Measurements from ENCODE around the gene NAV2.

Gene NAV2

DNA sequence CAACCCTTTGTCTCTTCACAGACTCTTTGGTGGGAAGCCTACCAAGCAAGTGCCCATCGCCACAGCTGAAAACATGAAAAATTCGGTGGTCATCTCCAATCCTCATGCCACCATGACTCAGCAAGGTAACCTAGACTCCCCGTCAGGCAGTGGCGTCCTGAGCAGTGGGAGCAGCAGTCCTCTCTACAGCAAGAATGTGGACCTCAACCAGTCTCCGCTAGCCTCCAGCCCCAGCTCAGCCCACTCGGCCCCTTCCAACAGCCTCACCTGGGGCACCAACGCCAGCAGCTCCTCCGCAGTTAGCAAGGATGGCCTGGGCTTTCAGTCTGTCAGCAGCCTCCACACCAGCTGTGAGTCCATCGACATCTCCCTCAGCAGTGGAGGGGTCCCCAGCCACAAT, 336.1 kb downstream of the NAV2 start:
- no peak for DNase-seq

DNA sequence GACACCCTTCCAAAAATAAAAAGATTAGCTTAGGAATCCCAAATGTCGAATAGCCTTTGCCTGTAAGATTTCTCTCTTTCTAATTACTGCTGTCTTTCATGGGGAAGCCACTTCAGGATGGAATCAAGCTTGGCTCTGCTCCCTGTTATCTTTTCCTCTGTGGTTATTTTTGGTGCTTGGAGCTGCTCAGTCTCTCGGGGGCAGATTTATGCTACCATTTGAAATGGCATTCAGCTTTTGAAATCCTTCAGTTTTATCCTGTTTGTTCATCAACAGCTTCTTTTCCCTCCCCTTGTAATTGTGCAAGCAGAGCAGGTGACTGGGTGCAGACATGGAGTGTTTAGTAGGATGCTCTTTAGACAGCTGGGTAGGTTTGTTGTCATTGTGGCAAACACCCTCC, 336.6 kb downstream of the NAV2 start:
- DNase-seq, result no peak

DNA sequence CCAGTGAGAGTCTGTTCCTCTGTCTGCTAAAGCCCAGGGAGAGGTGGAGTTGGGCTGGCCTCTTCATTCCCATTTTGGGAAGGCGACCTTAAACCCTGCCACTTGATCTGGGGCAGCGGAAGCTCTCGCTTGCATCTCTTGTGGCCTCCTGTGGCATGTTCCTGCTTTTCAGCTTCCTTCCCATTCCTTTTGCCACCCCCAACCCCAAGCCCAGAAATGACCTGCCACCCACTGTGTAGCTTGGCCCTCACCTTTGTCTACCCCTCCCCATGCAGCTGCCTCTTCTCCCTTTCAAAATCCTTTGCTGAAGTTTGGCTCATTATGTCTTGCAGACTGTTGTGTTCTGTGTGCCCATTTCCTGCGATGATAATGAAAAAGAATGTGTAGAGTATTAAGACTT, 337.4 kb downstream of the NAV2 start:
- DNase-seq, result no peak

DNA sequence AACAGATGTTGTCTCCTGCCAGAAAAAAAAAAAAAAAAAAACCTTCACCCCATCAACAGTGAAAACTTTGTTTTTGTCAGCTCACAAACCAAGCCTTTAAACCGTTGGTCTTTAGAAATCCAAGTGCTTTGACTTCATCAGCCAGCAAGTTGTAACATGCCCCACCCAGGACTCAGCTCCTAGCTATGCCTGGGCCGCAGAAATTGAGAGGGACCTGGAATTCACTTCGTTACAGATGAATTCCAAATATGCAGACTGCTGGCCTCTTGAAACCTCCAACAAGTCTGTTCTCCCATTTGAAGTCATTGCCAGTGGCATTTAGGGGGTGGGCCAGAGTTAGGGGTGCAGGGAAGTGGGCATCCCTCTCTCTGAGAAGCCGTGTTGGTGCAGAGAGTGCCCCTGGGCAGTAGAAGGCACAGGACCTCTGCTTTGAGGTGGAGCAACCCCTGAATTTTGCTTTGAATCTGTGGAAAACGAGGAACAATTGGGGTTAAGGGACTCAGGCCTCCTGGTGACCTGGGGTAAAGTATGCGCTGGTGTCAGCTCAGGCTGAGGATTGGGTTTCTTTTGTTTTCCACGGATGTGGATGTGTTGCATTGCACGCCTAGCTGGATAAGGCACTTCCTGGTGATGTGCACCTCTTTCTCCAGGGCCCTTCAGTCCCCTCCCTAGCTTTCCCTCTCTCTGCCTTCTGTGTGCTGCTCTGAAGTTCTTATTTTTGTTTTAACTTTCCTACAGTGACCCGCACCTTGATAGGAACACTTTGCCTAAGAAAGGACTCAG, 338.1 kb downstream of the NAV2 start:
- DNase-seq, result no peak

DNA sequence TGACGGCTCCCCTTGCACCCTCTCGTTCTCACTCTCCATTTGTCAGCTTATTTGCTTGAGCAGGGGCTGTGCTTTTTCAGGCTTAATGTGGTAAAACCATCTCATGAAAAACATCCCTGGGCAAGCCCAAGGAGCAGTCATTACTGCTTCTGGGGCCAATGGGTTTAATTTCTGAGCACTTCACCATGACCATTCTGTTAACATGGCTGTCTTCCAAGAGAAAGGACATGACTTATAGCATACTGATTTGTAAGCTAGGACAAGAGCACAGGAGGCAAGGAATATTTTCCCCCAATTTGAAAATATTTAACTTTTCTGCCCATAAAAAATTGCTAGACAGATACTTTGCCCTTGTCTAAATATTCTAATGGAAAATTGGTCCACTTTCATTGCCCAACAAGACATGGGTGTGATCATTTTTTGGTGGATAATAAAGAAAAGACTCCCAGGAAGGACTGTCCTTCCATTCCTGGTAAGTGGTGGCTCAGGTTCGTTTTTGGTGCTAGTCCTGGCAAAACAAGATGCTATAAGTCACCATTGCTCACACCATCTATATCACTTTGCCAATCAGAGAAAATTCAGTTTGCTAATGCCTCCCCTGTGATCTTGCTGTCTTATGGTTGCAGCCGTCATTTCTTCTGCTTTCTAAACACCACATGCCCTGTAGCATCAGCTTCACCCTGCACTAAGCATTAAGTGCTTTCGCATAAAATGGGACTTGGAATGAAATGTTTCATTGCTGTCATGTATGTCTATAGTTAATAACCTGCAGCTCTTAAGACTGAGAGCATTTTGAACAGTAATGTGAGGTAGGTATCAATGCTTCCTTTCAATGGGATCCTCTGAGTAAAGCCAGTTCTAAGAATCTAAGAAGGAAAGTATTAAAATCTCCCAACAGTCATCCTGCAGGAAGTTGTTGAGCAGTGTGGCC, 339.1 kb downstream of the NAV2 start:
- DNase-seq, result no peak

DNA sequence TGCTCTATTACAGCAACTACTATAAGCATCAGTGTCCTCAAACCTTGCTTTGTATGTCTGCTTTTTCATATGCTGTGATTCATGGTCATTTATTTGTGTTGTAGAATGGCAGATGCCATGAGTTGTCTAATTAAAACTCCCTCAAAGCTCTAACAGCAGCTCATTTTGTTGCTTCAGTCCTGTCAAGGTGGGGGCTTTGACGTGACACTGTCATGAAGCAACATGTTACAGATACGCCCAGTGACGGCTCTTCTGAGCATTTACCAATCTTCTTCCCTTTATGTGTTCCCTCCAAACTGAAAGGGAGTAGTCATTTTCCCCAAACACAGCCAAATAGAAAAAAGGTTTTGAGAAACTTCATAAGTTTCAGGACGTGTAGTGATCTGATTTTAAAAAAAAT, 340.9 kb downstream of the NAV2 start:
- no peak for DNase-seq

DNA sequence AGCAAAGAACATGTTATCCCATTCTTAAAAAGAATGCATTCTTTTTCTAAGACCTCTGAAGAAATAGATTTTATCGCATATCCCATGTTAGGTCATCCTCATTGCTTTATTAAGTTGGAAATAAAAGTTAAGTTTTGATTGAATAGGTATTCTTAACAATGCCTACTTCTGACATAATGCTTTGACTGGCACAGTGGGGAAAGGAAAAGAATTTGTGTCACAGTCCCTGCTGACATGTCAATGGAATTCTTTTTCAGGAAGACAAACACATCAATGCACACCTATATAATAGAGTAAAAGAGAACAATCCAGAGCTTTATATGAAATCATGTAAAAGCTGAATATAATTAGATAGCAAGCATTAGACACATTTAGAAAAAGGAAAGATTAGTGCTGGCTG, 341.9 kb downstream of the NAV2 start:
- no peak for DNase-seq

DNA sequence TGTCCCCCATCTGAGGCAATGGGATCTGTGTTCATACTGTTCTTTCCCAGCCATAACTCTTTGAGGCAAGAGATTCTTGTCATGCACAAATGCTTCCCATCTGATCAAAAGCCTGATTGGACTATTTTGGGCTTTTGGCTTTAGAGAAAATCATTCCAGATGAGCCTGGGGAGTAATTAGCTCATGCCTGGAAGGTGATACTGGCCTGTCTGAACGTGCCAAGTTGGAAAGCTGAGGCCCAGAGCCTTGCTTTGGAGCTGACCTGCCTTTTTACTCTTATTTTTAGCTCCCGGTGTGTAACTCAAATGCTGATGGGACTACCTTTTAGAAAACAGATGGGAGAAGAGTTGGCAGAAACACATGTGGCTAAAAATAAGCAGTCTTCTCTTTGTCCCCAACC, 342.7 kb downstream of the NAV2 start:
- DNase-seq, result no peak

DNA sequence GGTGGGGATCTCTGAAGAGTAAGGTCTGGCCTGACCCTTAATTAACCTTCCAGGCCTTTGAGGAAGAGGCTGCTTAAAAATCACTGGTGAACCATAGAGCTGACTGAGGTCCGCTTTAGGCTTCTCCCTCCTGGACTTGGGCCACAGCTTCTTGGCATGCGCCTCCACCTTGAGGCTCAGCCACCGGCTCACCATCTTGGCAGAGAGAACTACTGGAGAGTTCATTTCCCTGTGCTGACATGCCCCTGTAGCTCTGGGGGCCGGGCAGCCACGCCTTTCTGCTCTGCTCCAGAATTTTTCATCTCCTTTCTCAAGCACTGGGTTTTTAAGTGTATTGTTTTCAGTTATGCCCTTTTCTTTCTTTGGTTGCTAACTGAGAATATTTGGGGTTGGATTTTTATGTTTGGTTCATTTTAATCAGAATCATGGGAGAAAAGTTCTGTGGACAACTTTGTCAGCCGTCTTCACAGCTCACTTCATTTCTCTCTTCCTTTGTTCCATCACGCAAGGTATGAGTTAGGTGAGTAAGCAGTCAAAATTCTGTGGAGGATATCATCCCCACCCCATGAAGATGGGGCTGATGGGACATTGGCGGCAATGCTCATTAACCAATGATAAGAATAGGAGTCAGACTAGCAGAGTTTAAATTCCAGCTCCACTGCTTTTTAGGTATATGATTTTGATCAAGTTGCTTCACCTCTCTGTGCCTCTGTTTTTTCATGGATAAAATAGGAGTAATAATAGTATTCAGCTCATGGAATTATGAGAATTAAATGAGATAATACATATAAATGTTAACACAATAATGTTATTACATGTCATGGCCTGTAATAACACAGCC, 343.7 kb downstream of the NAV2 start:
- no peak for DNase-seq

DNA sequence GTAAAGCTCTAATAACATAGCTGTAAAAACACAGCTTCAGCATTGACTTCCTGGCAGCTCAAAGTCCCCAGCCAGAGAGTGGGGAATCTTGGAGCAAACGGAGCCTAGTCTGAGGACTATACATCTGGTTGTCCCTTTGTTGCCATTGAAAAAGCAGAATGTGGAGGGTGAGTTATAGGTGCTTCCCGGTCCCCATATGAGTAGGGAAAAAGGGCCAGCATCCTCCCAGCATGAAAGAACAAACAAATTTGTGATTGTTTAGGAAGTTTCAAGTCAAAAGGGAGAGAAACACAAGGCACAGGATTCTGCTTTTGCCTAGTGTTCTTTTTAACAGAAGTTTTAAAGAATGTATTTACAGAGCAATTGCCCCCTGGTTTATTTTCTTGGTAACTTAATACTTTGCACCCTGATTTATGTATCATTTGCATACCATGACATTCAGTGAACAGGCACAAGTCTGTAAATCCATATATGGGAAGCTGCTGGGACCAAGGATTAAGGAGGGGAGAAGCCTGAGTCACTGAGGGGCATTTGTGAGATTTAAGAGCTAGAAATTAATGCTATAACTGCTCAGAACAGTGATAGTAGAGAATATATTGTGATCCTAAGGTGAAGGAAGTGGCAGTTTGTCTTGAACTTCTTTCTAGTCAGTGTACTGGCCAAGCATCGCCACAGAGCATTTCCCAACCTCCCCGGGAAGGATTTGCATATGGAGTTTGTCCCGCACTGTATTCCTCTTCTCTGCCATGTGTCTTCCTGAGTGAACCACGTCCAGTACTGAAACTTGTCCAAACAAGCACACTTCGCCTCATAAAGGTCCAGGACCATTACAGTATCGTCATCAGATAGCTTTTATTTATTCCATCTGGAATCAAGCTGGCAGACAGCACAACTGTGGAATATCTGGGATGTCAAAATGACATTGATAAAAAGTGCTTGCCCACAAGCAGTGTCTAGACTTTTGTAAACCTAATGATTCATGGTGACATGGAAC, 344.6 kb downstream of the NAV2 start:
- DNase-seq, result no peak

DNA sequence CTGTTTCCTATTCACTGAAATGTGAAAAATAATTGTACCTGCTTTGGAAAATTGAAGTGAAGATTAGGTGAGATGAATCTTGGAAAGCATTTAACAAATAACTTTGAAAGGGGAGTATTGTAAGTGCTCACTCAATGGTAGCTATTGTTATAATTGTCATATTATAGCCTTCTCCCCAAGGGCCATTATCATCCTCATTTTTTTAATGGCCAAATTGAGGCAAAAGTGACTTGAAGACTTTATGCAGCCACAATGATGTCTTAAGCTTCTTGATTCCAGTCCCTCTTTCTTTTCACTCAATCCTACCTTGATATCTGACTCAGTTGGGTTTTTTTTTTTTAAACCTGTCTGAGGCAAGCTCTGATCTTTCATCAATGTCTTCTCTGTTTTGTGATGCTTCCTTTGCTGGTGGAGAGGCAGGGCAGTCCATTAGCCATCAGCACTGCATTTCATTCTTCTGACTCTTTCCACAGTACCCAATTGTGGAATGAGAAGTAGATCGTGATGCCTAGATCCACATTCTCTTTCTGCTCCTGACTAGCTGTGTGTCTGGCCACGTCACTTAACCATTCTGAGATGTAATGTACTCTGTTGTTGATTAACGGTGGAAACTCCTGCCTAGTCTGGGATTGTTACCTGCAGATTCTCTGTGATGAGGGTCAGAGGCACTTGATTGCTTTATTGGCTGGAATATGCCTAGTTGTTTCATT, 346.3 kb downstream of the NAV2 start:
- DNase-seq, result no peak

DNA sequence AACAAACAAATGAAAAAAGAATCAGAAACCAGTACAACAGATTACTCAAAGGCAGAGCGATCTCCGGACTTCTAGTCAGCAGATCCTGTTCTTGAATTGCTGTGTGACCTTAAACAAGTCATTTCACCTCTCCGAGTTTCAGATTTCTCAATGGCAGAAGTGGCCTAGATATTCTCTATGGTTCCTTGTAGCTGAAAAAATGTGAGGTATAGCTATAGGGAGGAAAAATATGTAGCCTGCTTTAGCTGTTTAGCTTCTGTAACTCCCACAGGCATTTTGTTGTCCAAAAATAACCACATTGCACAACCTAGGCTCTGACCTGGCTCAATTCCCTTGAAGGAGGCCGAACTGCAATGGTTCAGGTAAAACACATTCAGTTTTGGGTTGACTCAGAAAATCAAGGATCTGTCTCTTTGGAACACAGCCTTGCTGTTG, 347.0 kb downstream of the NAV2 start:
- no peak for DNase-seq

DNA sequence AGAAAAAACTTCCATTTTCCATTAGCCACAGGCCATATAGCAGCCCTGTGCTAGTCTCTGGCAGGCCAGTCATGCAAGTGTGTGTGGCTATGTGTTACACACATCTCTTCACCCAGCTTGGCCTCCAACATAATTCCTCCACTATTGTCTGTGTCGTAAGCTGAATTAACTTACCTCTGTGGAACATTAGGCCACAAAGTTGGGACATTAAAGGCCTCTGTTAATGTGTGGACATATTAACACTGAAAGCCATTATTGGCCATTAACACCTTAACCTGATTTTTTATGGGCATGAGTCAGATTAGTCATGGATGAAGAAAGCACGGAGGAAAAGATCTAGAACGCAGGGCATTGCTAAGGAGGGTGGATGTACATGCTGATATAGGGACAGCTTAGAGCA, 347.5 kb downstream of the NAV2 start:
- no peak for DNase-seq

DNA sequence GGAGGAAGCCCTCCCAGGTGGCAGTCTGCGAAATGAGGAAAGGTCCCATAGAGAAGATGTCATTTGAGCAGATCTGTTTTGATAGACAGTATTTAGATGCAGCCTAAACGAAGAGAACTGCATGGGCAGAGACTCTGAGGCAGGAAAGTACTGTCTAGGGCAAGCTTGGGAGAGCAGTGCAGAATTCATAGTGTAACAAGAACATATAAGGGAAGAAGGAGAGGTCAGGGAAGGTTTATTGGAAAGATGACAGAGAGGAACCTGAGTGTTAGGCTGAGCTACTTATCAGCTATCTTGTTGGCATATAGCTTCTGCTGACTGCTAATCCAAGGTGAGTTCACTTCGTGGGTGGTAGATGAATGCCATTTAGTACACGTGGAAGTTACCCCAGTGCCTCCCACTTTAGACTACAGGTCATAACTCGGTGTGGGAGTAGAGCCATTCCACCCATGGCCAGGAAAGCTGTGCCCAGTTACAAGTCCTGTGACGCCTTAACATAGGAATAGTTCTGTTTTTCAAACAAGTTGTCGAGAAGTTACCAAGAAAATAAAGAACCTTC, 348.1 kb downstream of the NAV2 start:
- no peak for DNase-seq

DNA sequence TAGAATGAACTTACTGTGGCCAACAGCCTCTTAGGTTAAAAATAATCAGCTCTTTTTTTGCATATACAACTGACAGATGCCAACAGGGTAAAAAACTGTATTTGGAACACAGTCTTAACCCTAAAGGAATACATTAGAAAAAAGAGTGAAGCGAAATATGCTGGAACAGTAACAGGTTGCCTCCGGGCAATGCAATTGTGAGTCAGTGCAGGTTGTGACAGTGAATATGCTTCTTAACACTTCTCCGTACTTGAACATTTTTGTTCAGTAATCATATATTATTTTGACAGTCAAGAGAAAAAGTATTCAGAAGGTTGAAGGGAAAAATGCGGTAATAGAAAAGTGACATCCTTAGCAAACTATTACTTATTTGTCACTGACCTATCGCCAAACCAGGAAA, 349.1 kb downstream of the NAV2 start:
- DNase-seq, result no peak

DNA sequence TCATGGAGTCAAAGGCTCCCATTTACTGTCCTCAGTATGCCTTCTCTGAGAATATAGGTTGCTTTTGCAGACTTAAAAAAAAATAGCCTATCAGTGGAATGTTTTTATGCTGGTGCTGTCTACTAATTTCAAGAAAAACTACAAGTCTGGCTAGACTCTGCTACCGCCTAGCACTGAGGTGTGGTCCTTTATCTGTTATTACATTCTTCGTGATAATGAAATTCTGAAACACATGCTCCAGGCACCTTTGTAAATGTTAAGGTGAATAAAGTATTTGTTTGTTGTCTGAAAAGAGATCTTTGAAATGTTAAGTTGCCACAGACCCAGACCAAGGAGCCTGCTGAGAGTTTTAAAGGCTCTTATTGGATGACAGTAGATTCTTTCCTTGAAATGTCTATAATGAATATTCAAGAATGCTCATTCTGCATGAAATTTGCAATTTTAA, 352.3 kb downstream of the NAV2 start:
- DNase-seq, result no peak

DNA sequence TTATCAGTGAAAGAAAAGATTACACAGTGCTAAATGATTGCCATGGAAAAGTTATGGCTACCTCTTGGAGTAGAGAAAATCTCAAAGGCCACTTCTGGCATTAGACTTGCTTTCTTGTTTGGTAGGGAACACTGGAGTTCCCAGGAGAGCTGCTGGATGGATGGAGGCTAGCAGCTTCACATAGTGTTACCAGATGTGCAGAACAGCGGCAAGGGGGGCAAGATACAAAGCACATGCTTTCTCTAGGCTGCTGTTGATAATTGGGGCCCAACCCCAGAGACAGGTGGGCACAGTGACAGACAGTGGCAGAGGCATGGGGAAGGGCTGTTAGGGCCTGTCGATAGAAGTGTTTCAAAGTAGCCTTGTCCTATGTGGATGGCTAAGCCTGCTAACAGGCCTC, 352.8 kb downstream of the NAV2 start:
- no peak for DNase-seq

DNA sequence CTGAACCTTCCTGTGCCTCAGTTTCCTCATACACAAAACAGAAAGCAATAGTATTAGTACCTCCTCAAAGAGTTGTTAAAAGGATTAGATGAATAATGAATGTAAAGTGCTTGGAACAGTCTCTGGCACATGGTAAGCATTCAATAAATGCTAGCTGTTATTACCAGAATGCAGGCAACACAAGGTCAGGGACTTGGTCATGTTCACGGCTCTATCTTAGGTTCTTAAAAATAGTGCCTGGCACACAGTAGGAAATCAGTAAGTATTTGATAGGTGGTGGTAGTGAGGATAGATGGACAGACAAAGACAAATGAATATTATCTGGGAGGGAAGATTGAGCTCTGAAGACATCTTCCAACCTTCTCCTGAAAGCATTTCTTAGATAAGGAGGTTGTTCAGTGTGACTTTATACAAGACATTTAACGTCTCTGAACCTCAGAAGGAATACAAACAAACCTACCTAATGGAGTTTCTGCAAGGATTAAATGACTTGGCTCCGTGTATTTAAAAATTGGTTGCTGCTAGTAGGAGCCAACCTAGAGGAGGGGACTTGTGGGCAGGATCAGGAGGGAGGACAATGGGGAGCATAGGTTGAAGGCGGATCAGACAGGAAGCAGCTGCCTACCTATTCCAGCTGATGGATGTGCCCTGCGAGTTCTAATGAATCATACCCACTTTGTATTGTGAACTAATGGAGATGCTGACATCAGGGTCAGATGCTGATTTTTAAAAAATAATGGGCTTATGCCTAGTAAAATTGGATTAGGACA, 353.6 kb downstream of the NAV2 start:
- DNase-seq, result no peak

DNA sequence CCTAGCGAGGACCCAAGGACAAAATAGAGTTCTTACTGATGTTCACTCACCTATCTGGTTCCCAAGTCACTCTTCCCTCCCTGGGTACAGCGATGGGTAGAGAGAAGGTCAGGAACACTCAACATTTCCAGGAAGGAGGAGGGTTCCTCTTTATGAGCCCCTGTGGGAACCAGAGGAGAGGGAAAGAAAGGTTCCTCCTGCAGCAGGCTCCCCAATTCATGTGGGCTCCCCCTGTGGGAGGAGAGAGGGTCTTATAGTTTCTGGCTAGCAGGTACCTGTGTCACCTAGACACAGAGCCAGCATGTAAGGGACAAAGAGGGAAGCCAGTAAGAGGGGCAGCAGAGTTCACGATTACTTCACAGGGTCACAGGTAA, 354.1 kb downstream of the NAV2 start:
- DNase-seq, result no peak

DNA sequence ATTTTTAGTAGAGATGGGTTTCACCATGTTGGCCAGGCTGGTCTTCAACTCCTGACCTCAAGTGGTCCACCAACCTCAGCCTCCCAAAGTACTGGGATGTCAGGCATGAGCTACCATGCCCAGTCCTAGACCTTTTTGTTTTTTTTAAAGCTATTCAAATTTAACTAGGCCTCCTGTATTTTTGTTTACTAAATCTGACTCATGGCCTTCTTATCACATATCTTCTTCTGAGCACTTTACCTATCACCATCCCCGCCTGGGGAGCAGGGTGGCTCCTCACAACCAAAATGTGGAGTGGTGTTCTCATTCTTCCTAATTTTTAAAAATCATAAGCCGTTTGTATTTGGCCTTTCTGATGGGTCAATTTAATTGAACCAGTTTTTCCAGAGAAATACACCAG, 355.0 kb downstream of the NAV2 start:
- no peak for DNase-seq

Measured in DMS 273 treated with DMSO at 0.1 percent for 48 hours (cell line).